ENCODE data around the gene ZMIZ2. TPM values are rescaled to one million over a fixed set of nuclear protein-coding genes. Genes with fewer than 3 reads are reported as not detected.
A peak's percentile ranks its signal among the peaks of the same experiment; 100 is the strongest.

ZMIZ2 gene
- total RNA-seq, 2 experiments from 2014 or later: 131 to 134 TPM

- intact Hi-C loops (cut with micrococcal nuclease): no loop called here
- Mint-ChIP-seq H3K27me3 (no peaks in the 10 kb centered on the region), H3K9me3 (no peaks in the 10 kb centered on the region), H3K4me1 (ENCODE audit: low read depth) (peaks cover 31% of the 10 kb centered on the region), H3K4me3 (no peak overlapping the region), H3K36me3 (ENCODE audit: low read depth) (peaks cover 20% of the 10 kb centered on the region), H3K27ac (peak overlapping the region; percentile 52)
- no peak for TF ChIP-seq CTCF (IDR thresholded peaks at IDR 0.05)
- no peak for DNase-seq
- POLR2A ChIA-PET: interaction anchor here (0.7 to 1.9 kb wide), 7 partner anchors 13 to 188 kb away, joined by 3 to 5 read pairs (median 3); no protein-coding TSS in a partner anchor
- CTCF ChIA-PET: no interaction called here
- peak; percentile 34 for ATAC-seq
Observed at GRCh38 chr7:44767912-44768627, 19.4 kb downstream of the ZMIZ2 start.

GRCh38 chr7:44768628-44769371 lies 20.2 kb downstream of the ZMIZ2 start:
- Mint-ChIP-seq H3K4me1 (ENCODE audit: low read depth) (peaks cover 31% of the 10 kb centered on the region), H3K36me3 (ENCODE audit: low read depth) (peaks cover 15% of the 10 kb centered on the region), H3K27me3 (no peaks in the 10 kb centered on the region), H3K4me3 (no peak overlapping the region), H3K27ac (peak overlapping the region; percentile 52), H3K9me3 (no peaks in the 10 kb centered on the region)
- intact Hi-C loops (cut with micrococcal nuclease): no loop called here
- ChIA-PET CTCF (no interaction called here), POLR2A (interaction anchor here (0.7 to 1.9 kb wide), 10 partner anchors 12 to 197 kb away, joined by 3 to 5 read pairs (median 3); partner anchors contain the start of gene ZMIZ2)
- TF ChIP-seq CTCF (IDR thresholded peaks at IDR 0.05): no peak
- no peak for DNase-seq
- ATAC-seq: no peak

GRCh38 chr7:44769376-44769775 lies 20.7 kb downstream of the ZMIZ2 start:
- ChIA-PET POLR2A (interaction anchor here (1.0 to 1.9 kb wide), 6 partner anchors 21 to 196 kb away, joined by 3 to 4 read pairs (median 3); partner anchors contain the start of gene ZMIZ2), CTCF (no interaction called here)
- Mint-ChIP-seq H3K27ac (no peak overlapping the region), H3K4me1 (ENCODE audit: low read depth) (peaks cover 31% of the 10 kb centered on the region), H3K27me3 (no peaks in the 10 kb centered on the region), H3K4me3 (no peak overlapping the region), H3K36me3 (ENCODE audit: low read depth) (peaks cover 13% of the 10 kb centered on the region), H3K9me3 (no peaks in the 10 kb centered on the region)
- no peak for TF ChIP-seq CTCF (IDR thresholded peaks at IDR 0.05)
- intact Hi-C loops (cut with micrococcal nuclease): no loop called here
- DNase-seq (no peak), ATAC-seq (no peak)

- Mint-ChIP-seq H3K9me3 (no peaks in the 10 kb centered on the region), H3K4me3 (no peak overlapping the region), H3K27me3 (no peaks in the 10 kb centered on the region), H3K4me1 (ENCODE audit: low read depth) (peaks cover 31% of the 10 kb centered on the region), H3K36me3 (ENCODE audit: low read depth) (peaks cover 11% of the 10 kb centered on the region), H3K27ac (peak overlapping the region; percentile 7)
- peak; percentile 59 for ATAC-seq
- ChIA-PET POLR2A (interaction anchor here (1.0 to 1.9 kb wide), 7 partner anchors 14 to 196 kb away, joined by 3 to 4 read pairs (median 3); partner anchors contain the start of gene ZMIZ2), CTCF (interaction anchor here (0.6 kb wide), 1 partner anchor 301 kb away, joined by 3 read pairs; no protein-coding TSS in a partner anchor)
- intact Hi-C loops (cut with micrococcal nuclease): no loop called here
- DNase-seq: peak; percentile 37
- TF ChIP-seq CTCF (IDR thresholded peaks at IDR 0.05): no peak
Observed at GRCh38 chr7:44769776-44770294, 21.2 kb downstream of the ZMIZ2 start.

All from activated CD8-positive, alpha-beta T cell treated with anti-CD3 and anti-CD28 coated beads for 36 hours (primary cell).